ENCODE data around the gene USH1G.
"Not testable (repeated sequence)": the region's sequence is repeated elsewhere in the genome, so short reads cannot be mapped to it uniquely, and the experiment has no call there.

Gene USH1G

DNA sequence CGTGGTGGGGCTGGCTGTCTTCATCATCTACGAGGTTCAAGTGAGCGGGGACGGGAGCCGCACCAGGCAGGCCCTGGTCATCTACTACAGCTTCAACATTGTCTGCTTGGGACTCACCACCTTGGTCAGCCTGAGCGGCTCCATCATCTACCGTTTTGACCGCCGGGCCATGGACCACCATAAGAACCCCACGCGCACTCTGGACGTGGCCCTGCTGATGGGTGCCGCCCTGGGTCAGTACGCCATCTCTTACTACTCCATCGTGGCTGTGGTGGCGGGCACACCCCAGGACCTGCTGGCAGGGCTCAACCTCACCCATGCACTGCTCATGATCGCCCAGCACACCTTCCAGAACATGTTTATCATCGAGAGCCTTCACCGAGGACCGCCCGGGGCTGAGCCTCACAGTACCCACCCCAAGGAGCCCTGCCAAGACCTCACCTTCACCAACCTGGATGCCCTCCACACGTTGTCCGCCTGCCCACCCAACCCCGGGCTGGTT lies 7.5 kb upstream of the USH1G start:
- no peak for DNase-seq (ENCODE audit: low read depth in 2 of 2)

DNA sequence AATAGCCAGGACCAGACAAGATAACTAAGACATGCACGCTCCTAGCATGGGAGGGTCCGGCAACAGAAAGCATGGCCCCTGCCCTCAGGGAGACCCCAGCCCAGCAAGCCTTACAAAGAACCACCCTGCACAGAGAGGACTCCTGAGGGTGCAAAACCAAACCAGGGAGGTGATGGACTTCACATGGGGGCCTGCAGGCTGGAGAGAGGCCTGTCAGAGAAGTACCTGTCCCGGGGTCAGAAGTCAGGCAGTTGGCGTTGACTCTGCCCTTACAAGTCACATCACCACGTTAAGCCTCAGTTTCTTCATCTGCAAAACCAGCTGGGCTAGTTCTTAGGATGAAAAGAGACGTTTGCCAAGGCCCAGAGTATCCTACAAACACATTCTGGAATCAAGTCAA lies 5.7 kb upstream of the USH1G start:
- no peak for DNase-seq (ENCODE audit: low read depth in 2 of 2)

DNA sequence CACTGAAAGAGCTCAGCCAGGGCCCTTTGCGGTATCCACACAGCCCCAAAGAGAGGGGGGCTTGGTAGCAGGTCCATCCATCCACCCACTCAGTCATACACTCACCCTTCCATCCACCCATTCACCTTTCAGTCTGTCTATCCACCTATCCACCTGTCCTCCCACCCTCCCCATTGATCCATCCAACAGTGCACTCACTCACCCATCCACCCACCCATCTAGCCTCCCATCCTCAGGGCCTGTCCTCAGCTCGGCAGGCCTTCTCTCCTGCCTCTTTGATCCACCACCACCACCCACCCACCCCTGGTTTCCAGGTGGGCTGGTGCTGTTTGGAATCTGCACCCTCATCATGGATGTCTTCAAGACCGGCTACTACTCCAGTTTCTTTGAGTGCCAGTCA lies 2.2 kb upstream of the USH1G start:
- no peak for DNase-seq (ENCODE audit: low read depth in 2 of 2)

DNA sequence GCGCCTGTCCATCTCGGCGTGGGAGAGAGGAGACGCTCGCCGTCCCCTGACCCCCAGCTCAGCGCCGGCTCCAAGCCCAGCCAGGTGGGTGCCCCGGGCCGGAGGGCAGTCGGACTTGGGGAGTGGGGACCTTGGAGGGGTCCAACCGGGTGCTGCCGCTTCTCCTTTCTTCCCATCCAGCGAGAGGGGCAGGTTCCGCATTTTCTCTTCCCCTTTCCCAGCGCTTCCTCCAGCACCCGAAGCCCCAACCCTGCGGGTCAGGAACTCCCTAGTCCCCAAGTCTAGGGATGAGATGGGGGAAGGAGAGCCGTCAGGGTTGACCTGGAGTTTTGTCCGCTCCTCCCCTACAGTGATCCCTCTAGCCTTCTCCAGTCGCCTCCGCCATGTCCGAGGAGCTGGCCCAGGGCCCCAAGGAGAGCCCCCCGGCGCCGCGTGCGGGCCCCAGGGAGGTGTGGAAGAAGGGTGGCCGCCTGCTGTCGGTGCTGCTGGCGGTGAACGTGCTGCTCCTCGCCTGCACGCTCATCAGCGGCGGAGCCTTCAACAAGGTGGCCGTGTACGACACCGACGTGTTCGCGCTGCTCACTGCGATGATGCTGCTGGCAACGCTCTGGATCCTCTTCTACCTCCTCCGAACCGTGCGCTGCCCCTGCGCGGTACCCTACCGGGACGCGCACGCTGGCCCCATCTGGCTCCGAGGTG lies 1.3 kb upstream of the USH1G start, which contains the start of gene OTOP2:
Gene OTOP2 (plus strand): TSS at position 24 of the 699 bp plus-strand sequence. CDS start 360 bp downstream, at position 384.
- no peak for DNase-seq (ENCODE audit: low read depth in 2 of 2)

DNA sequence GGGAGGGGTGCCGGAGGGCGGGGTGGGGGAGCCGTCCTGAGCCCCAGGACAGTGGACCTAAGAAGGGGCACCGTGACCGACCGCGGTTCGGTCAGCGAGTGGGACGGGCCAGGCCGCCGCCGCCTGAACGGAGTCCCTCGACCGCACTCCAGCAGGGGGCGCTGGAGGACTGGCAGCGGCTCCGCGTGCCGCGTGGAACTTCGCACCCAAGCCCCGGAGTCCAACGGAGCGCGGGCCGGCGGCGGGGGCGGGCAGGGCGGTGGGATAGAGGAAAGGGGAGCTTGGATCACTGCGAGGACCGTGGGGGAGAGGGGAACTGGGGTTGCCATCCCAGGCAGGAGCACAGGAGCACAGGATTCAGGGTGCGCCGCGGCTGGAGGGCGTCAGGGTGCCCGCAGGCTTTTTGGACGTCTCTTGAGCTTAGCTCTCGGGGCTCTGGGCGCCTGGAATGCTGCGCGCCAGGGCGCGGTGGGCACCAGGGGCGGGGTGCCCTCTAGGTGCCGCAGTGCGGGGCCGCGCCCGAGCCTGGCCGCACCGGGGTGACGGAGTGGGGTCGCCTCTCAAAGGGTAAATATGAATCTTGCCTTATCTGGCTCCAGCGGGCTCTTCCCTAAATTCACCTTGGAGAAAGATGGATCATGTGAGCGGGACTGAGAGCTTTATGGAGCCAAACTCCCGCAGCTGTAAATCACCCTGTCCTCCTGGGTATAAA lies 639 bp upstream of the USH1G start:
- DNase-seq (ENCODE audit: low read depth in 2 of 2), result peak; percentile 33 to 43

DNA sequence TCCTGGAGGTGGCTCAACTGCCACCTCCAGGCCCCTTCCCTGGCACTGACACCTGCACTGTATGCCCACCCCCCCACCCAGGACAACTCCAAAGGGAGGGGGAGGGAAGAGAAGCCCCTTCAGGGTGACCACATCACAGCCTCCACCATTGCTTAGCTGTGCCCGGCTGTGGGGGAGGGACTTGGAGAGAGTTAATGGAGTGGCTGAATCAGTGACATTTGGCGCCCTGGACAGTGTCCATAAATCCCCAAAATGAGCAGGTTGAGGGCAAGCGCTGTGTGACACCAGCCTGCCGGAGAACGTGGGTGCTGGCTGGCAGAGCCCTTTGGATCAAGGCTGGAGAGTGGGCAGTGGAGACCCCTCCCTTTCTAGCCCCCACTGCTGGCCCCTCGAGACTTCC lies 883 bp downstream of the USH1G start:
- no peak for DNase-seq (ENCODE audit: low read depth in 2 of 2)

DNA sequence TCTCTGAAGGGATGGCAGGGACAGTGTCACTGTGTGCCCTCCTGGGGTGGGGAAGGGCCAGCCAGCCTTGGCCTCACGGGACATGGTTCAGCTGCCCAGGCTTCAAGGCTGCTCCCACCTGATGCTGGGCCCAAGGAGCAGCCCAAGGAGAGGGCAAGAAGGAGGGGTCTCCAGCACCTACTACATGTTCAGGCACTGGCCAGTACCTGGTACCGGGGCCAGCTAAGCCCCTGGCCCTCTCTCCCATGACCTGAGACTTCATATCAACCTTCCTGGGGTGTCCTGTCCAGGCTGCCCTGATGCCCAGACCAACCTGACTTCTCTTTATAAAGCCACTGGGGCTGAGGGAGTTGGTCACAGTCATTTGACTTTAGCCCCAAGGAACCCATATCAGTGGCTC lies 1.3 kb downstream of the USH1G start:
- no peak for DNase-seq (ENCODE audit: low read depth in 2 of 2)

DNA sequence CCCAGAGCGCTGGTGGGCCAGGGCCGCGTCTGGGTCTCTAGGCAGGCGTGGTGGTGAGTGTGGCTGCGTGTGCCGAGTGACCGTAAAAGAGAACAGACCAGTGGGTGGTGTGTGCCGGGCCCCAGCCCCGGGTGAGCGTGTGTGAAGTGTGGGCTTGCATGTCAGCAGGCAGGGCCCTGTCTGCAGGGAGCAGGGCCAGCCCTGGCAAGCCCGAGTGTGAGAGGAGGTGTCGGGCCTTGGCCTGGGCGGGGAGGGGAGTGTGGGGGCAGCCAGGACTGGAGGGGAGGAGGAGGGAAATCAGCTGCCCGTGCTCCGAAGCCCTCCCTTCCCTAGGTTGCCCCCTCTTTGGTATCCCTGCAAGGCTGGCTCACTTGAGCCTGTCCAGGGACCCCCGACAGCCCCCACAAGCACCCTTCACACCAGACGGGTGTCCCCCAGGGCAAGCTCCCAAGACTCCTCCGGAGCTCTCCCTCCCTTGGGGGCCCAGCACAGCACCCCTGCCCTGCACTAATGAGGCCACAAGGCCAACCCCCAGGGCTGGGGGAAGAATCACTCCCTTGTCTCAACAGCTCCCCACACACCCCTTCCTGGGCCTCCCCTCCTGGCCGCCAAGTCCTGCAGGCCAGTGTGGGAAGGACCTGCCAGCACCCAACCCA lies 1.9 kb downstream of the USH1G start:
- DNase-seq (ENCODE audit: low read depth in 2 of 2), result no peak

DNA sequence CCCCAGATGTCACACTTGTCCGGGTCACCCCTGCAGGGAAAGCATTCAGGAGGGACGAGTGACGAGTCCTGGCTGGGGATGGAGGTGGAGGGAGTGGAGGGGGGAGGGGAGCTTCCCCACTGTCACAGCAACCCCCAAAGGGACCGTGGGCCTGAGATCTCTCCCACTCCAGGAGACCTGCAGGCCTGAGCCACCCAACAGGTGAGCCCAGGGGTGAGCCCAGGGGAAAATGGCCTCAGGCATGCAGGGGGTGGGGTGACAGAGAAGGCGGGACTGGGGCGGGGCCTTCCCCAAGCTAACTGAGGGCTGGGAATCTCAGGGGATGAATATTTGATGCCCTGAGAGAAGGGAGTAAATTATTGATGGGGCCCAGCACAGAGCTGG lies 2.4 kb downstream of the USH1G start:
- DNase-seq (ENCODE audit: low read depth in 2 of 2), result no peak

DNA sequence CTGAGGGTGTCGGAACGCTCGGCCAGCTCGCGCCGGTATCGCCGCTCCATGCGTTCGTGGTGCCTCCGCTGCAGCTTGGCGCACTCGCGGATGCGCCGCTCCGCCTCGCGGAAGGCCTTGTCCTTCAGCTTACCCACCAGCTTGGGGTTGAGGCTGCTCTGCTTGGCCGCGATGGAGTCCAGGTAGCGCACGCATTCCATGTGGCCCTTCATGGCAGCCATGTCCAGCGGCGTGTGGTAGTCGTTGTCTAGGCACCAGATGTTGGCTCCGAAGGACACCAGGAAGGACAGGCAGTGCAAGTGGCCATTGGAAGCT lies 2.8 kb downstream of the USH1G start:
- DNase-seq (ENCODE audit: low read depth in 2 of 2), result no peak

DNA sequence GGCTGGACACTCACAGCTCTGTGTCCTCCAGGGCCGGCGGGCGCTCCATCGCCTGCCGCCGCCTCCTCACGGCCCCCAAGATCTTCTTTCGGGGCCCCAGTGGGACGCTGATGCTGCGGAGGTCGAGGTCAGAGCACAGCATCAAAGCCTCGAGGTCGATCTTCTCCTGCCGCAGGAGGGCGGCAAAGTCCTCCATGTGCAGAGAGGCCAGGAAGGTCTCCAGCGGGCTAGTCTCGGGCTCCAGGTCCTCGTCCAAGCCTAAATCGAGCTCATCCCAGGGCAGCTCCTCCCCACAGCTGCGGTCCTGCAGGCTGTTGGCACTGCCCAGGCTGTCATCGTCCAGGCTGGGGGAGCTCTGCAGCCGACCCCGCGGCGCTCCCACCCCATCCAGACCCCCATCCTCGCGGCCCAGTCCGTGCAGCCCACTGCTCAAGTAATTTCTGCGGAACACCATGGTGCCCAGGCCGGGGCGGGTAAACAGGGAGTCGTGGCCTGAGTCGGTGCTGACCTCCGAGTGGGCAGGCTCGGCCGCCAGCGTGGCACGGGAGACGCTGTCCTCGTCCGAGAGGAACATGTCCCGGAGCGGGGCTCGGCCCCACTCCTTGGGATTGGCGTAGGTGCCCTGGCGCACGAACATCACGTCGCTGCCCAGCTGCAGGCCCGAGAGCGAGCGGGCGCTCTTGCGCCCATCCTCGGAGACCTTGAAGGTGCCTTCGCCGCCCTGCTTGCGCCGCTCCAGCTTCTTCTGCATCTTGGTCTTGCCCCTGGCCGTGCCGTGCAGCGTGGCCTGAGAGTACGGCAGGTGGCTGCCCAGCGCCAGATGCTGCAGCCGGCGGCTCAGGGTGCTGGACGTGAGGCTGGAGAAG lies 3.4 kb downstream of the USH1G start:
- no peak for DNase-seq (ENCODE audit: low read depth in 2 of 2)

DNA sequence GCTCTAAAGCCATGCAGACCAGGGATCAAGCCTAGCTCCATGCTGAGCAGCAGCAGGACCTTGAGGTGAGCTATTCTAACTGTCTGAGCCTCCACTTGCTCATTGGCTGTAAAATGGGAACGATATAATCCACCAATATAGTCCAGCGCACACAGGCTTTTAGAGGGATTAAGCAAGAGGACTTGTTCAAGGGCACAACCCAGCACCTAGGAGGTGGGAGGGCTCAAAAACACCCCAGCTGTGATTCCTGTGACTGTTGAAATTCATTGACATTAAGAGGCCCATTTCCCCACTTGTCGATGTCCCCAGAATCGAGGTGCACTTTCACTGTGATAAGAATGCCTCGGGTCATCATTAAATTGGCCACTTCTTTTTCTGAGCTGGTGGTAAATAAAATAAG lies 4.1 kb downstream of the USH1G start:
- no peak for DNase-seq (ENCODE audit: low read depth in 2 of 2)

DNA sequence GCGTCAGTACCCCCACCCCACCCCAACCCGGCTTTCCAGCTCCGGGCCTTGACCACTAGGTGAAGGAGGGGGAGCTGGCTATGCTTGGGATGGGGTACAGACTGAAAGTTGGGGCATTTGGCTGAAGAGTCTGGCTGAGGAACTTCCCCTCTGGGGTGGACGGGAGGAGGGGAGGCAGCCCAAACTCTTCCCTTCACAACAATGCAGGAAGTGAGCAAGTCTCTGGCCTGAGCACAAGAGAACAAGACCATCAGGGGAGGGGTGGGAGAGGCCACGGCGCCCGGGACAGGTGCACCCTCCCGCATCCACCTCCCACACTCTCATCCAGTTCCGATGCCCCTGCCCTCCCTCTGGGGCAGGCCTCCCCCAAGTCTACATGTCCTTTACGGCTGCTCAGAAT lies 5.6 kb downstream of the USH1G start:
- no peak for DNase-seq (ENCODE audit: low read depth in 2 of 2)

DNA sequence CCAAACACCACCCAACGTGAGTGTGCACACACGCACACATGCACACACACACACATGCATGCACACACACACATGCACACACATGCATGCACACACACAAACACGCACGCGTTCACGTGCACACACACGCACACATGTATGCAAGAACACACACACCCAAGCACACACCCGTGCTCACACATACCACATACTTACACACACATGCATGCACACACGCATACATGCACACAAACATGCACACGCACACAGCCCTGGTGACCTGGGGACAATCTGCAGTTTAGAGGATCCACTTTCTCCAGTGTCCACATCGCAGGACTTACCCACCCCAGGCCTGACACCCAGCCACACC lies 6.2 kb downstream of the USH1G start:
- DNase-seq (ENCODE audit: low read depth in 2 of 2), result no peak

DNA sequence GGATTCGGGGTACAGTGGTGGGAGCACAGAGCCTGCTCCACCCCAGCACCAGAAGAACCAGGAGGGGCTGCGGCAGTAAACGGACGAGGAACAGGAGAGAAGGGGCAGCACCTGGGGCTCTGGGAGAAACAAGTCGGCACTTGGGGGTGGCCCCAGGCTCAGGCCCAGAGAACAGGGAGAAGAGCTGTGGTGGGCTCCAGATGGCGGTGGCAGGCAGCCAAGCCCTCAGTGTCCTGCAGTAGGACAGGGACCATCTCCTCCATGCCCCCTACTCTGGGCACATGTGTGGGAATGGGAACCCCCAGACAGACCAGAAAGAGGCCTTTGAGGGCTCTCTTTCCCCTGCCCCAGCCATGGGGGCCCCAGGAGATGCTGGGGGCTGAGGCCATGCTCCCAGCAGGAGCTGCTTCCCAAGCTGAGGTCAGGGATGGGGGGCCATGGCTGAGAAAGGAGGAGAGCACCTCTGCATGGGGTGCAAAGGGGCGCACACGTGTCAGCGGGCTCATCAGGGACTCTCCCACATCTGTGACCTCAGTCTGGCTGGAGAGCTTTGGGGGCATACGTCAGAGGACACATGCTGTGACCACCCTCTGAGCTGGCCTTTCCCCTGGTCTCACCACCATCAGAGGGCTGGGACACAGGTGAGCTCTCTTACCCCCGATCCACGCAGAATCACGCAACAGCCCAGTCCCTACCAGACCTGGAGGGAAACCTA lies 6.8 kb downstream of the USH1G start:
- no peak for DNase-seq (ENCODE audit: low read depth in 2 of 2)

DNA sequence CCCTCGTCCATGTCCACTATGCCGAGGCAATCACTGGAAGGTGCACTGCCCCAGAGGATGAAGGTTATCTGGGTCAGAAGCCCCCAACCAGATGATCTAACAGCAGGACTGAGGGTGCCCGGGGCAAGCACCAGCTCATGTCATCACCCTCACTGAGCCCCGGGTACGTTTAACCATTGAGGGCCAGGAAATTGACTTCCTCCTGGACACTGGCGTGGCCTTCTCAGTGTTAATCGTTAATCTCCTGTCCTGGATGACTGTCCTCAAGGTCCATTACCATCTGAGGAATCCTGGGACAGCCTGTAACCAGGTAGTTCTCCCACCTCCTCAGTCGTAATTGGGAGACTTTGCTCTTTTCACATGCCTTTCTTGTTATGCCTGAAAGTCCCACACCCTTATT lies 11.6 kb downstream of the USH1G start:
- DNase-seq (ENCODE audit: low read depth in 2 of 2), result not testable (repeated sequence)

DNA sequence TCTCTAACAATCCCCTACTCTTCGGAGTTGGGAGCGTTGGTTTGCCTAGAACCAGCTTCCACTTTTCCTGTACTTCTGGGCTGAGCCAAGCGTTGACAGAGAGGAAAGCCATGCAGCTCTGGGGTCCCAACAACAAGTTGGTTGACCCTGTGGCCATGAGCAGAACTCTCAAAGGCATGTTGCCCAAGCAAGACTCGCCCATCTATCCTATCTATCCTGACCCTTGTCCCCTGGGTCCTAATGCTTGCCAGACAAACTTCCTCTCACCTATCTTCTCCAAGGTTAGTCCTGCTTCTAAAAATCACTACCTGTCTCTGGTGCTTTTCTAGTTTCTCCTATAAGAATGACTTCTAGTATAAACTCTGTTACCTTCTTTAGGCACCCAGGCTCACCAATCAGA lies 14.0 kb downstream of the USH1G start:
- DNase-seq (ENCODE audit: low read depth in 2 of 2), result not testable (repeated sequence)

DNA sequence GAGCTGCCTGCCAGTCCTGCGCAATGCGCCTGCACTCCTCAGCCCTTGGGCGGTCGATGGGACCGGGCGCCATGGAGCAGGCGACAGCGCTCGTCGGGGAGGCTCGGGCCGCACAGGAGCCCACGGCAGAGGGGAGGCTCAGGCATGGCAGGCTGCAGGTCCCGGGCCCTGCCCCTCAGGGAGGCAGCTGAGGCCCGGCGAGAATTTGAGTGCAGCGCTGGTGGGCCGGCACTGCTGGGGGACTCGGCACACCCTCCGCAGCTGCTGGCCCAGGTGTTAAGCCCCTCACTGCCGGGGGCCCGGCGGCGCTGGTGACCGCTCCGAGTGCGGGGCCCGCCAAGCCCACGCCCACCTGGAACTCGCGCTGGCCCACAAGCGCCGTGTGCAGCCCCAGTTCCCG lies 16.0 kb downstream of the USH1G start:
- no peak for DNase-seq (ENCODE audit: low read depth in 2 of 2)

DNA sequence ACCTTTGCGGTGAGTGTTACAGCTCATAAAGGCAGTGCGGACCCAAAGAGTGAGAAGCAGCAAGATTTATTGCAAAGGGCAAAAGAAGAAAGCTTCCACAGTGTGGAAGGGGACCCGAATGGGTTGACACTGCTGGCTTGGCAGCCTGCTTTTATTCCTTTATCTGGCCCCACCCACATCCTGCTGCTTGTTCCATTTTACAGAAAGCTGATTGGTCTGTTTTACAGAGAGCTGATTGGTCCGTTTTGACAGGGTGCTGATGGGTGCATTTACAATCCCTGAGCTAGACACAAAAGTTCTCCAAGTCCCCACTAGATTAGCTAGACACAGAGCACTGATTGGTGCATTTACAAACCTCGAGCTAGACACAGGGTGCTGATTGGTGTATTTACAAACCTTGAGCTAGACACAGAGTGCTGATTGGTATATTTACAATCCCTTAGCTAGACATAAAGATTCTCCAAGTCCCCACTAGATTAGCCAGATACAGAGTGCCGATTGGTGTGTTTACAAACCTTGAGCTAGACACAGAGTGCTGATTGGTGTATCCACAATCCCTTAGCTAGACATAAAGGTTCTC lies 16.8 kb downstream of the USH1G start:
- not testable (repeated sequence) for DNase-seq (ENCODE audit: low read depth in 2 of 2)

DNA sequence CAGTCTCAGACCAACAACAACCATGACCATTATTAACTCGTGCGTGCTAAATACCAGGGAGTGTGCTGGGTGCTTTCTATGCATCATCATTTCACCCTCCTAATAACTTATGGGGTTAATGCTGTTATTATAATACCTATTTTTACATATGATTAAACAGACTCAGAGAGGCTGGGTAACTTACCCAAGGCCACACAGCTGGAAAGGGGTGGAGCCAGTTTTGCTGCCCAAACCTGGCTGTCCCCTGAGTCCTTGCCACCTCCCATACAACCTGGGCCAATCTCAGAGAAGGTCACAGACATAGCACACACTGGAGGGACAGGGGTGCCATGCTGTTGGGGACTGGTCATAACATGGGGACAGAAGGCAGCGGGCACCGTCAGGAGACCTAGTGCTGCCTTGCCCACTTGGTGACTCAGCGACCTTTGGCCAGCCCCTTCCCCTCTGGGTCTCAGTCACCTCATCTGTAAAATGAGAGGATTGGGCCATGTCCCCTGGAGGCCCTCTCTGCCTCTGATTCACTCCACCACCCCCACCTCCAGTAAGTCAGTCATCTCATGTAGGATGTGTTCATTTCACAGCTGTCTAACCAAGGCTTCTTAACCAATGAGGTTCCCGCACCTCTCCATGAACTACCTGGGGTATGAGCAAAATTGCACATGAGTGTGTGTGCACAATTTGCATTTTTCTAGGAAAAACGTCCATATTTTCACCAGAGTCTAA lies 18.2 kb downstream of the USH1G start:
- no peak for DNase-seq (ENCODE audit: low read depth in 2 of 2)
